ENCODE measurements around the gene NR5A1. TPM values are rescaled to one million over a fixed set of nuclear protein-coding genes. Genes with fewer than 3 reads are reported as not detected.

NR5A1 gene
- total and polyA plus RNA-seq, 10 of the 15 experiments (the other 5 are each of a cell fraction or from before 2014, with no cell fraction given), result 0.06 to 0.24 (median 0.08) TPM; not detected in 5

DNA sequence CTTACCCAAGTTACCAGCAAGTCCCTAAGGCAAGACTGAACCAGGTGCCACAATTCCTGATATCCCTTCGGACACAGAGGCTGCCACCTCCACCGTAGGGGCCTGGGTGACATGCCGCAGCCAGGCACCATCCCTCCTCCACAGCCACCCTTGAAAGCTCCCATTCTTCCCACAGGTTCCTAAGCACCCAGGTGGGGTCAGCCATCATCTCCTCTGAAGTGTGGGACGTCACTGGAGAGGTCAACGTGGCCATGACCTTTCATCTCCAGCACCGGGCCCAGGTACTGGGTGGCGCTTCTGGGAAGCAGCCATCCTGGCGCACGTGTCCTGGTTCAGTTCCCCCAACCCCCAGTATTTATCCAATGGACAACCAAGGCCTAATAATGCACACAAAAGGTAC is 48.8 kb downstream of the NR5A1 start:
- ChIA-PET CTCF (no interaction called here), RAD21 (ENCODE audit: unreplicated experiment) (no interaction called here), SMC1A (ENCODE audit: uncharacterized antibody, unreplicated experiment) (no interaction called here), POLR2A (no interaction called here)
- Histone ChIP-seq H3K9ac (ENCODE audit: control insufficient read depth, insufficient read depth, low read length) (no peak overlapping the region), H3K4me2 (ENCODE audit: control insufficient read depth, insufficient read depth) (no peak overlapping the region), H3K4me1 (ENCODE audit: control insufficient read depth, insufficient read depth, low read length) (no peaks in the 10 kb centered on the region), H4K20me1 (ENCODE audit: control insufficient read depth, insufficient read depth) (no peaks in the 10 kb centered on the region), H3K79me2 (ENCODE audit: control insufficient read depth, insufficient read depth, low read length) (no peaks in the 10 kb centered on the region), H3K27ac (ENCODE audit: control insufficient read depth, insufficient read depth) (no peak overlapping the region), H3K36me3 (ENCODE audit: control insufficient read depth in 2 of 2, insufficient read depth in 2 of 2, low read length in 1 of 2) (no peaks in the 10 kb centered on the region), H3K9me3 (replicated peaks; ENCODE audit: control insufficient read depth, insufficient read depth, low read length) (no peaks in the 10 kb centered on the region), H3K4me3 (no peak overlapping the region), H3K27me3 (replicated peaks in 1 of 2; ENCODE audit: control insufficient read depth in 2 of 2, insufficient read depth in 2 of 2, low read length in 1 of 2) (no peaks in the 10 kb centered on the region; a peak in 1 of 4 replicates), H2AFZ (ENCODE audit: control insufficient read depth, low read depth, low read length) (no peak overlapping the region)
- 57% methylated on average over 9 of the region's 9 CpGs for WGBS (ENCODE audit: insufficient coverage, insufficient replicate concordance, low lambda C conversion rate, missing lambda C conversion rate)
- FAIRE-seq (no peak), ATAC-seq (no peak), DNase-seq (ENCODE audit: low read depth, low spot score) (no peak)
- intact Hi-C loops (cut with micrococcal nuclease; ENCODE audit: unreplicated experiment) (no loop called here), in situ Hi-C loops (cut with MboI) (no loop called here)
- no TSS peak for BruUV-seq (replicated peaks)
- no peak for TF ChIP-seq POU2F2 (IDR thresholded peaks at IDR 0.05; ENCODE audit: borderline replicate concordance, low read depth, low read length)
- no peak for TF ChIP-seq SIN3A (IDR thresholded peaks at IDR 0.05; ENCODE audit: low read depth, low read length)
- TF ChIP-seq, protein P1, sequence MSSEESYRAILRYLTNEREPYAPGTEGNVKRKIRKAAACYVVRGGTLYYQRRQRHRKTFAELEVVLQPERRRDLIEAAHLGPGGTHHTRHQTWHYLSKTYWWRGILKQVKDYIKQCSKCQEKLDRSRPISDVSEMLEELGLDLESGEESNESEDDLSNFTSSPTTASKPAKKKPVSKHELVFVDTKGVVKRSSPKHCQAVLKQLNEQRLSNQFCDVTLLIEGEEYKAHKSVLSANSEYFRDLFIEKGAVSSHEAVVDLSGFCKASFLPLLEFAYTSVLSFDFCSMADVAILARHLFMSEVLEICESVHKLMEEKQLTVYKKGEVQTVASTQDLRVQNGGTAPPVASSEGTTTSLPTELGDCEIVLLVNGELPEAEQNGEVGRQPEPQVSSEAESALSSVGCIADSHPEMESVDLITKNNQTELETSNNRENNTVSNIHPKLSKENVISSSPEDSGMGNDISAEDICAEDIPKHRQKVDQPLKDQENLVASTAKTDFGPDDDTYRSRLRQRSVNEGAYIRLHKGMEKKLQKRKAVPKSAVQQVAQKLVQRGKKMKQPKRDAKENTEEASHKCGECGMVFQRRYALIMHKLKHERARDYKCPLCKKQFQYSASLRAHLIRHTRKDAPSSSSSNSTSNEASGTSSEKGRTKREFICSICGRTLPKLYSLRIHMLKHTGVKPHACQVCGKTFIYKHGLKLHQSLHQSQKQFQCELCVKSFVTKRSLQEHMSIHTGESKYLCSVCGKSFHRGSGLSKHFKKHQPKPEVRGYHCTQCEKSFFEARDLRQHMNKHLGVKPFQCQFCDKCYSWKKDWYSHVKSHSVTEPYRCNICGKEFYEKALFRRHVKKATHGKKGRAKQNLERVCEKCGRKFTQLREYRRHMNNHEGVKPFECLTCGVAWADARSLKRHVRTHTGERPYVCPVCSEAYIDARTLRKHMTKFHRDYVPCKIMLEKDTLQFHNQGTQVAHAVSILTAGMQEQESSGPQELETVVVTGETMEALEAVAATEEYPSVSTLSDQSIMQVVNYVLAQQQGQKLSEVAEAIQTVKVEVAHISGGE (CRISPR knock-in tag; IDR thresholded peaks at IDR 0.05), result no peak
- no peak for TF ChIP-seq BRCA1 (IDR thresholded peaks at IDR 0.05; ENCODE audit: low read depth, low read length)
- no peak for TF ChIP-seq BMI1 (IDR thresholded peaks at IDR 0.05; ENCODE audit: borderline replicate concordance)
- TF ChIP-seq SUPT20H (IDR thresholded peaks at IDR 0.05; ENCODE audit: borderline replicate concordance, control insufficient read depth, low read depth, low read length), result no peak
- TF ChIP-seq TAF1 (IDR thresholded peaks at IDR 0.05; ENCODE audit: borderline replicate concordance, low read depth, low read length), result no peak
- no peak for TF ChIP-seq CHD2 (IDR thresholded peaks at IDR 0.05; ENCODE audit: borderline replicate concordance, low read depth, low read length)
- TF ChIP-seq, protein P2, sequence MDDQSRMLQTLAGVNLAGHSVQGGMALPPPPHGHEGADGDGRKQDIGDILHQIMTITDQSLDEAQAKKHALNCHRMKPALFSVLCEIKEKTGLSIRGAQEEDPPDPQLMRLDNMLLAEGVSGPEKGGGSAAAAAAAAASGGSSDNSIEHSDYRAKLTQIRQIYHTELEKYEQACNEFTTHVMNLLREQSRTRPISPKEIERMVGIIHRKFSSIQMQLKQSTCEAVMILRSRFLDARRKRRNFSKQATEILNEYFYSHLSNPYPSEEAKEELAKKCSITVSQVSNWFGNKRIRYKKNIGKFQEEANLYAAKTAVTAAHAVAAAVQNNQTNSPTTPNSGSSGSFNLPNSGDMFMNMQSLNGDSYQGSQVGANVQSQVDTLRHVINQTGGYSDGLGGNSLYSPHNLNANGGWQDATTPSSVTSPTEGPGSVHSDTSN (IDR thresholded peaks at IDR 0.05; ENCODE audit: insufficient replicate concordance, low read depth, low read length), result no peak
- TF ChIP-seq, protein P3, sequence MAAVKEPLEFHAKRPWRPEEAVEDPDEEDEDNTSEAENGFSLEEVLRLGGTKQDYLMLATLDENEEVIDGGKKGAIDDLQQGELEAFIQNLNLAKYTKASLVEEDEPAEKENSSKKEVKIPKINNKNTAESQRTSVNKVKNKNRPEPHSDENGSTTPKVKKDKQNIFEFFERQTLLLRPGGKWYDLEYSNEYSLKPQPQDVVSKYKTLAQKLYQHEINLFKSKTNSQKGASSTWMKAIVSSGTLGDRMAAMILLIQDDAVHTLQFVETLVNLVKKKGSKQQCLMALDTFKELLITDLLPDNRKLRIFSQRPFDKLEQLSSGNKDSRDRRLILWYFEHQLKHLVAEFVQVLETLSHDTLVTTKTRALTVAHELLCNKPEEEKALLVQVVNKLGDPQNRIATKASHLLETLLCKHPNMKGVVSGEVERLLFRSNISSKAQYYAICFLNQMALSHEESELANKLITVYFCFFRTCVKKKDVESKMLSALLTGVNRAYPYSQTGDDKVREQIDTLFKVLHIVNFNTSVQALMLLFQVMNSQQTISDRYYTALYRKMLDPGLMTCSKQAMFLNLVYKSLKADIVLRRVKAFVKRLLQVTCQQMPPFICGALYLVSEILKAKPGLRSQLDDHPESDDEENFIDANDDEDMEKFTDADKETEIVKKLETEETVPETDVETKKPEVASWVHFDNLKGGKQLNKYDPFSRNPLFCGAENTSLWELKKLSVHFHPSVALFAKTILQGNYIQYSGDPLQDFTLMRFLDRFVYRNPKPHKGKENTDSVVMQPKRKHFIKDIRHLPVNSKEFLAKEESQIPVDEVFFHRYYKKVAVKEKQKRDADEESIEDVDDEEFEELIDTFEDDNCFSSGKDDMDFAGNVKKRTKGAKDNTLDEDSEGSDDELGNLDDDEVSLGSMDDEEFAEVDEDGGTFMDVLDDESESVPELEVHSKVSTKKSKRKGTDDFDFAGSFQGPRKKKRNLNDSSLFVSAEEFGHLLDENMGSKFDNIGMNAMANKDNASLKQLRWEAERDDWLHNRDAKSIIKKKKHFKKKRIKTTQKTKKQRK (IDR thresholded peaks at IDR 0.05; ENCODE audit: low read depth, low read length), result no peak
